Upper lobe of left lung (tissue), 6 donors: ENCODE results near the gene PCNX2. TPM values are rescaled to one million over a fixed set of nuclear protein-coding genes. Genes with fewer than 3 reads are reported as not detected.
A peak's percentile ranks its signal among the peaks of the same experiment; 100 is the strongest.

Experiments used
- ATAC-seq, 2 donors: fragments of 200-7000 bp; cut with Tn5 transposase; one replicate each; pipeline ENCODE4 v1.9.1; 2022; ENCODE audit warnings: mild to moderate bottlenecking in 2 of 2, moderate library complexity in 2 of 2; ENCODE audit not compliant: low FRiP score in 2 of 2
- DNase-seq, 2 donors: peaks; one replicate each; pipeline ENCODE4 v3.0.0-alpha.2; 2019 to 2020
- H3K27ac ChIP-seq, 4 donors: fragments of 200-600 bp; sonication (generic); one replicate each; pipeline ENCODE4 v1.5.1; 2016 to 2019
- H3K27me3 ChIP-seq, 4 donors: fragments of 200-600 bp; sonication (generic); one replicate each; pipeline ENCODE4 v1.5.1; 2017 to 2019
- H3K36me3 ChIP-seq, 4 donors: fragments of 200-600 bp; sonication (generic); one replicate each; pipeline ENCODE4 v1.5.1; 2016 to 2019
- H3K4me1 ChIP-seq, 4 donors: fragments of 200-600 bp; sonication (generic); one replicate each; pipeline ENCODE4 v1.5.1; 2018 to 2019
- H3K4me3 ChIP-seq, 4 donors: fragments of 200-600 bp; sonication (generic); one replicate each; pipeline ENCODE4 v1.5.1; 2017 to 2019; ENCODE audit warnings: mild to moderate bottlenecking in 2 of 4, moderate library complexity in 1 of 4
- H3K9me3 ChIP-seq, 4 donors: fragments of 200-600 bp; sonication (generic); one replicate each; pipeline ENCODE4 v1.5.1; 2018 to 2019
- CTCF ChIP-seq, 6 experiments: fragments of 450-650 bp in 4 of 6; fragments of 200-600 bp in 2 of 6; sonication (generic) in 2 of 6; IDR thresholded peaks; one replicate each; pipeline ENCODE4 v1.5.1; 2016 to 2019; ENCODE audit warnings: antibody characterized with exemption in 6 of 6
- EP300 ChIP-seq, 4 donors: sonication (generic); formaldehyde crosslinking; IDR thresholded peaks; one replicate each; pipeline ENCODE4 v1.5.1; 2017; ENCODE audit warnings: antibody characterized with exemption in 4 of 4, control low read depth in 2 of 4
- POLR2A ChIP-seq, 4 donors: fragments of 450-650 bp; IDR thresholded peaks; one replicate each; pipeline ENCODE4 v1.5.1; 2016 to 2017; ENCODE audit warnings: antibody characterized with exemption in 4 of 4, mild to moderate bottlenecking in 2 of 4
- POLR2AphosphoS5 ChIP-seq, 2 donors: sonication (generic); formaldehyde crosslinking; IDR thresholded peaks; one replicate each; pipeline ENCODE4 v1.5.1; 2017; ENCODE audit warnings: antibody characterized with exemption in 2 of 2
- WGBS, 2 donors: methylation state at CpG; one replicate each; pipeline ENCODE4 v1.1.5; 2017 to 2018; 5-methylcytosine and 5-hydroxymethylcytosine counted together
- total RNA-seq, 6 donors: library from RNA; depleted of rRNA in 4 of 6; stranded (reverse); fragments of >200 nt in 4 of 6; gene quantifications; one replicate each; pipeline versions ENCODE4 v1.1.0 to v1.2.1, GENCODE V29; 2016 to 2021
- donor health status: DM: no; HTN: no; CAD: no; lungs with moderate emphysema.
- donor health status: DM: no; HTN: yes; CAD: no; lungs with severe emphysema.

Gene PCNX2
- total RNA-seq, 6 donors from 2014 or later = 8.2 to 27.2 (median 14.5) TPM

- H3K4me3 ChIP-seq = no peak overlapping the region
- peaks cover 0 to under 1% (median 0%) of the 10 kb centered on the region in 4 donors for H3K9me3 ChIP-seq
- TF ChIP-seq CTCF (IDR thresholded peaks at IDR 0.05) (peak; percentile 46 to 69 (median 55)), POLR2AphosphoS5 (IDR thresholded peaks at IDR 0.05) (no peak), EP300 (IDR thresholded peaks at IDR 0.05) (no peak), POLR2A (IDR thresholded peaks at IDR 0.05) (no peak)
- WGBS, 2 donors = 85 to 91% methylated on average over 2 of the region's 2 CpGs
- no peaks in the 10 kb centered on the region for H3K27me3 ChIP-seq
- H3K27ac ChIP-seq = no peak overlapping the region
- peaks cover 11 to 29% (median 15%) of the 10 kb centered on the region in 4 donors for H3K4me1 ChIP-seq
- DNase-seq (peak in 1 of 2 donors; percentile 37), ATAC-seq (peak in 1 of 2 donors; percentile 30)
- H3K36me3 ChIP-seq = peaks cover under 1 to 12% (median 3%) of the 10 kb centered on the region in 4 donors
These were observed 342.7 kb downstream of the PCNX2 start for GRCh38 chr1:232952514-232953499.

- DNase-seq (no peak), ATAC-seq (no peak)
- peak overlapping the region in 1 of 4 donors; percentile 89 for H3K27ac ChIP-seq
- TF ChIP-seq POLR2AphosphoS5 (IDR thresholded peaks at IDR 0.05) (no peak), CTCF (IDR thresholded peaks at IDR 0.05) (no peak), EP300 (IDR thresholded peaks at IDR 0.05) (no peak), POLR2A (IDR thresholded peaks at IDR 0.05) (no peak)
- no peaks in the 10 kb centered on the region for H3K27me3 ChIP-seq
- H3K4me1 ChIP-seq = peaks cover 11 to 29% (median 15%) of the 10 kb centered on the region in 4 donors
- no peaks in the 10 kb centered on the region for H3K9me3 ChIP-seq
- WGBS, 2 donors = 63 to 75% methylated on average over 1 of the region's 1 CpG
- H3K36me3 ChIP-seq = peaks cover 0 to 8% (median 0%) of the 10 kb centered on the region in 4 donors
- H3K4me3 ChIP-seq = peak overlapping the region in 2 of 4 donors; percentile 64 to 77
These were observed 343.9 kb downstream of the PCNX2 start for GRCh38 chr1:232951605-232952004.

- peak; percentile 4 to 18 for ATAC-seq
- H3K27ac ChIP-seq = peak overlapping the region in 2 of 4 donors; percentile 88 to 89
- WGBS, 2 donors = 21 to 23% methylated on average over 5 of the region's 5 CpGs
- H3K4me3 ChIP-seq = peak overlapping the region; percentile 45 to 88 (median 70)
- H3K9me3 ChIP-seq = no peaks in the 10 kb centered on the region
- H3K27me3 ChIP-seq = no peaks in the 10 kb centered on the region
- H3K4me1 ChIP-seq = peaks cover 11 to 29% (median 15%) of the 10 kb centered on the region in 4 donors
- H3K36me3 ChIP-seq = peaks cover 0 to 4% (median 0%) of the 10 kb centered on the region in 4 donors
- peak in 1 of 2 donors; percentile 26 for DNase-seq
- no peak for TF ChIP-seq CTCF (IDR thresholded peaks at IDR 0.05)
- TF ChIP-seq POLR2AphosphoS5 (IDR thresholded peaks at IDR 0.05) = no peak
- no peak for TF ChIP-seq POLR2A (IDR thresholded peaks at IDR 0.05)
- no peak for TF ChIP-seq EP300 (IDR thresholded peaks at IDR 0.05)
These were observed 344.3 kb downstream of the PCNX2 start for GRCh38 chr1:232951180-232951579.

- H3K27me3 ChIP-seq = no peaks in the 10 kb centered on the region
- peak in 3 of 6 experiments; percentile 16 to 26 (median 22) for TF ChIP-seq CTCF (IDR thresholded peaks at IDR 0.05)
- no peak for TF ChIP-seq EP300 (IDR thresholded peaks at IDR 0.05)
- peak in 2 of 4 donors; percentile 28 to 72 for TF ChIP-seq POLR2A (IDR thresholded peaks at IDR 0.05)
- peak; percentile 34 to 73 for TF ChIP-seq POLR2AphosphoS5 (IDR thresholded peaks at IDR 0.05)
- H3K36me3 ChIP-seq = no peaks in the 10 kb centered on the region
- peak within 1 kb of the TSS; percentile 80 to 89 (median 88) for H3K27ac ChIP-seq
- peak within 1 kb of the TSS; percentile 45 to 88 (median 70) for H3K4me3 ChIP-seq
- ATAC-seq (peak; percentile 93 to 98), DNase-seq (peak; percentile 92 to 98)
- H3K9me3 ChIP-seq = no peaks in the 10 kb centered on the region
- 1 to 2% methylated on average over 43 to 47 of the region's 56 CpGs for WGBS, 2 donors
- H3K4me1 ChIP-seq = peaks cover 11 to 29% (median 15%) of the 10 kb centered on the region in 4 donors
These were observed 345.0 kb downstream of the PCNX2 start, which contains the start of gene NTPCR for GRCh38 chr1:232950197-232951176. TSS of gene NTPCR (plus strand) at chr1:232950611. CDS start at chr1:232950711, 100 bp downstream.
